ENCODE results near the gene TGFB1.
A peak's percentile ranks its signal among the peaks of the same experiment; 100 is the strongest.

The TGFB1 gene

DNA sequence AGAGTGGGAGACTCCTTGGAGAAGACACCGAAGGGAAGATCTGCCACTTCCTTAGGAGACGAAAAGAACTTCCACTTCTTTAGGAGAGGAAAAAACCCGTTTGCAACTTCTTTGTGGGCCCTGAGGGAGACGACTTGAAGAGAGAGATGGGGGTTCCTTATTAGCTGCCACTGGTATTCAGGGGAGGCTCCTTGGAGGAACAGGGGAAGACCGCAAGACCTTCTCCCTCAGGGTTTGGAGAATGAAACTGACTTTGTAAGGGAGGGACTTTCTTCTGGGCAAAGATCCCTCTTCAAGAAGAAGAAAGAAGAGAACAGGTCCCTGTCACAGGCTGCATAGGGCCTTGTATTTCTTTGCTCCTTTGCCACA, 44.3 kb upstream of the TGFB1 start:
- peak overlapping the region; percentile 88 to 92 for H3K4me3 ChIP-seq (replicated peaks in 1 of 2; ENCODE audit: low read depth in 2 of 2, low read length in 2 of 2)

GRCh38 chr19:41397086-41398049, 43.6 kb upstream of the TGFB1 start, which contains the start of the genes BCKDHA and EXOSC5:
TSS of gene BCKDHA (plus strand) at chr19:41397818. CDS start at chr19:41397828, 10 bp downstream.
TSS of gene EXOSC5 (minus strand) at chr19:41397359. CDS start at chr19:41397328, 31 bp downstream.
- TF ChIP-seq, protein P1, sequence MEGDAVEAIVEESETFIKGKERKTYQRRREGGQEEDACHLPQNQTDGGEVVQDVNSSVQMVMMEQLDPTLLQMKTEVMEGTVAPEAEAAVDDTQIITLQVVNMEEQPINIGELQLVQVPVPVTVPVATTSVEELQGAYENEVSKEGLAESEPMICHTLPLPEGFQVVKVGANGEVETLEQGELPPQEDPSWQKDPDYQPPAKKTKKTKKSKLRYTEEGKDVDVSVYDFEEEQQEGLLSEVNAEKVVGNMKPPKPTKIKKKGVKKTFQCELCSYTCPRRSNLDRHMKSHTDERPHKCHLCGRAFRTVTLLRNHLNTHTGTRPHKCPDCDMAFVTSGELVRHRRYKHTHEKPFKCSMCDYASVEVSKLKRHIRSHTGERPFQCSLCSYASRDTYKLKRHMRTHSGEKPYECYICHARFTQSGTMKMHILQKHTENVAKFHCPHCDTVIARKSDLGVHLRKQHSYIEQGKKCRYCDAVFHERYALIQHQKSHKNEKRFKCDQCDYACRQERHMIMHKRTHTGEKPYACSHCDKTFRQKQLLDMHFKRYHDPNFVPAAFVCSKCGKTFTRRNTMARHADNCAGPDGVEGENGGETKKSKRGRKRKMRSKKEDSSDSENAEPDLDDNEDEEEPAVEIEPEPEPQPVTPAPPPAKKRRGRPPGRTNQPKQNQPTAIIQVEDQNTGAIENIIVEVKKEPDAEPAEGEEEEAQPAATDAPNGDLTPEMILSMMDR (IDR thresholded peaks at IDR 0.05; ENCODE audit: low read depth, low read length) = no peak

More for the DNA sequence above, 44.3 kb upstream of the TGFB1 start:
- TF ChIP-seq, protein P1 (IDR thresholded peaks at IDR 0.05; ENCODE audit: low read depth, low read length) = no peak
- DNase-seq (ENCODE audit: low read depth in 2 of 2) = no peak

GRCh38 chr19:41395355-41395754, 41.6 kb upstream of the TGFB1 start:
- TF ChIP-seq, protein P1 (IDR thresholded peaks at IDR 0.05; ENCODE audit: low read depth, low read length) = no peak
- no peak for DNase-seq (ENCODE audit: low read depth in 2 of 2)
- H3K4me3 ChIP-seq (replicated peaks in 1 of 2; ENCODE audit: low read depth in 2 of 2, low read length in 2 of 2) = no peak overlapping the region

More at GRCh38 chr19:41397086-41398049, 43.6 kb upstream of the TGFB1 start, which contains the start of the genes BCKDHA and EXOSC5:
- peak; percentile 100 for DNase-seq (ENCODE audit: low read depth in 2 of 2)
- H3K4me3 ChIP-seq (replicated peaks in 1 of 2; ENCODE audit: low read depth in 2 of 2, low read length in 2 of 2) = peak within 1 kb of the TSS; percentile 88 to 92

DNA sequence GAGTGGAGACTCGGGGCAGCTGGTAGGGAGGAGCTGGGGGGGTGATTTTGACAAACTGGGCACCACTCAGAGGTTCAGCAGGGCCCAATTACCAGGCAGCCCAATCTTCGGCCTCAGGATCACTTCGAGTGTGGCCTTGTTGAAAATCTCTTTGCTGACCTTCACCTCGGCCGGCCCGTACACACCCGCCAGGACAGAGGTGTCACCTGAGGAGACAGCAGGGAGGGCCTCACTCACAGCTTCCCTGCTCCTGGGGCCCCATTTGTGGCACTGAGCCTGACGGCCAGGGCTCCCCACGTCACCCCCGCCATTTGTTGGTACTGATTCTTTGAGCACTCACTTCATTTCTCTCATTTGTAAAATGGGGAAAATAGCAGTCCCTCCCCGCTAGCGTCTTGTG, 39.1 kb upstream of the TGFB1 start:
- H3K4me3 ChIP-seq (replicated peaks in 1 of 2; ENCODE audit: low read depth in 2 of 2, low read length in 2 of 2) = no peak overlapping the region
- TF ChIP-seq, protein P1 (IDR thresholded peaks at IDR 0.05; ENCODE audit: low read depth, low read length) = no peak
- DNase-seq (ENCODE audit: low read depth in 2 of 2) = no peak

GRCh38 chr19:41391618-41392017, 37.9 kb upstream of the TGFB1 start:
- TF ChIP-seq, protein P1 (IDR thresholded peaks at IDR 0.05; ENCODE audit: low read depth, low read length) = no peak
- no peak for DNase-seq (ENCODE audit: low read depth in 2 of 2)
- no peak overlapping the region for H3K4me3 ChIP-seq (replicated peaks in 1 of 2; ENCODE audit: low read depth in 2 of 2, low read length in 2 of 2)

GRCh38 chr19:41386442-41386841, 32.7 kb upstream of the TGFB1 start:
- no peak overlapping the region for H3K4me3 ChIP-seq (replicated peaks in 1 of 2; ENCODE audit: low read depth in 2 of 2, low read length in 2 of 2)
- TF ChIP-seq, protein P1 (IDR thresholded peaks at IDR 0.05; ENCODE audit: low read depth, low read length) = no peak
- DNase-seq (ENCODE audit: low read depth in 2 of 2) = peak in 1 of 2 donors; percentile 59
